SU-DHL-6 (cell line): ENCODE results near the gene HSD17B12.
A peak's percentile ranks its signal among the peaks of the same experiment; 100 is the strongest.

ENCODE experiments used
- CTCF ChIP-seq: fragments of 200-600 bp; sonication (generic); IDR thresholded peaks from one replicate; pipeline ENCODE4 v1.5.1; 2017; ENCODE audit warnings: antibody characterized with exemption, mild to moderate bottlenecking, low read length, moderate library complexity; ENCODE audit not compliant: insufficient read depth, poor library complexity, severe bottlenecking
- EZH2phosphoT487 ChIP-seq: fragments of 200-600 bp; sonication (generic), shearing (Covaris generic); conservative IDR thresholded peaks from 2 replicates; pipeline ENCODE4 v1.6.1; 2018; ENCODE audit warnings: mild to moderate bottlenecking, antibody characterized with exemption, low read length, moderate library complexity, mixed read lengths

DNA sequence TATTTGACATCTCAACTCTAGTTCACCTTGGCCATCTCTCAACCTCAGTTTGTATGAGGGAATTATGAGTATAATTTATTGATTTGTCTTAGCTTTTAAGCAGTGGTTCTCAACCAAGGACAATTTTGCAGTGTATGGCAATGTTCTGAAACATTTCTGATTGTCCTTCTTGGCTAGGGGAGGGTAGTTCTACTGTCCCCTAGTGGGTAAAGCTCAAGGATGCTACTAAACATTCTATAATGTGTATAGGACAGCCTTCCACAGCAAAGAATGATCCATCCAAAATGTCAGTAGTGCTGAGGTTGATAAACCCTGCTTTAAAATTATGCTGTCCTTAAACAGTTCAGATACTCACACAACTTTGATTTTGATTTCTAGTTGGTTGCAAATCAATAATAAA is 122.0 kb downstream of the HSD17B12 start:
- TF ChIP-seq CTCF (peak; percentile 19), EZH2phosphoT487 (no peak)
